ENCODE measurements around the gene SOCS2. TPM values are rescaled to one million over a fixed set of nuclear protein-coding genes. Genes with fewer than 3 reads are reported as not detected.

The SOCS2 gene
- total and polyA plus RNA-seq, 2 of the 13 experiments (the other 11 are each of a cell fraction or from before 2014, with no cell fraction given), result 0.62 to 1.5 TPM

GRCh38 chr12:93526786-93527428, 45.6 kb upstream of the SOCS2 start (continued):
- TF ChIP-seq ZFP36L2 (CRISPR knock-in tag; IDR thresholded peaks at IDR 0.05) (no peak), UBTF (CRISPR knock-in tag; IDR thresholded peaks at IDR 0.05) (no peak), IRF2 (CRISPR knock-in tag; IDR thresholded peaks at IDR 0.05) (no peak), DNMT3B (CRISPR knock-in tag; conservative IDR thresholded peaks at IDR 0.05) (peak; percentile 79; the same call in 1 of the 2 replicates), ZKSCAN5 (CRISPR knock-in tag; IDR thresholded peaks at IDR 0.05) (no peak), THAP8 (CRISPR knock-in tag; IDR thresholded peaks at IDR 0.05; ENCODE audit: borderline replicate concordance) (no peak), ARID3A (IDR thresholded peaks at IDR 0.05; ENCODE audit: low read depth, low read length) (peak; percentile 92), NFYB (CRISPR knock-in tag; IDR thresholded peaks at IDR 0.05) (no peak), REST (IDR thresholded peaks at IDR 0.05; ENCODE audit: borderline replicate concordance in 1 of 2, low read depth in 1 of 2, low read length in 2 of 2) (no peak), ZFP36L1 (CRISPR knock-in tag; IDR thresholded peaks at IDR 0.05) (no peak), PCBP1 (IDR thresholded peaks at IDR 0.05; ENCODE audit: borderline replicate concordance, low read depth, low read length) (no peak), SOX13 (IDR thresholded peaks at IDR 0.05) (no peak), SOX13 (CRISPR knock-in tag; conservative IDR thresholded peaks at IDR 0.05 in 1 of 2, IDR thresholded peaks at IDR 0.05 in 1 of 2) (peak in 1 of 2 experiments; percentile 57; a peak in 2 of 4 replicates), NPAS2 (CRISPR knock-in tag; IDR thresholded peaks at IDR 0.05; ENCODE audit: borderline replicate concordance) (no peak), CSRNP2 (CRISPR knock-in tag; conservative IDR thresholded peaks at IDR 0.05; ENCODE audit: low read depth) (no peak), PBX3 (CRISPR knock-in tag; IDR thresholded peaks at IDR 0.05; ENCODE audit: borderline replicate concordance) (no peak), ZNF761 (CRISPR knock-in tag; conservative IDR thresholded peaks at IDR 0.05) (no peak), HMG20A (CRISPR knock-in tag; IDR thresholded peaks at IDR 0.05; ENCODE audit: borderline replicate concordance) (peak; percentile 49; the same call in 1 of the 2 replicates)
